Measurements from ENCODE around the gene RTN4RL2. TPM values are rescaled to one million over a fixed set of nuclear protein-coding genes. Genes with fewer than 3 reads are reported as not detected.

Gene RTN4RL2
- total and polyA plus RNA-seq, 9 of the 15 experiments (the other 6 are each of a cell fraction or from before 2014, with no cell fraction given): 0.06 to 1.9 (median 0.34) TPM; not detected in 4

DNA sequence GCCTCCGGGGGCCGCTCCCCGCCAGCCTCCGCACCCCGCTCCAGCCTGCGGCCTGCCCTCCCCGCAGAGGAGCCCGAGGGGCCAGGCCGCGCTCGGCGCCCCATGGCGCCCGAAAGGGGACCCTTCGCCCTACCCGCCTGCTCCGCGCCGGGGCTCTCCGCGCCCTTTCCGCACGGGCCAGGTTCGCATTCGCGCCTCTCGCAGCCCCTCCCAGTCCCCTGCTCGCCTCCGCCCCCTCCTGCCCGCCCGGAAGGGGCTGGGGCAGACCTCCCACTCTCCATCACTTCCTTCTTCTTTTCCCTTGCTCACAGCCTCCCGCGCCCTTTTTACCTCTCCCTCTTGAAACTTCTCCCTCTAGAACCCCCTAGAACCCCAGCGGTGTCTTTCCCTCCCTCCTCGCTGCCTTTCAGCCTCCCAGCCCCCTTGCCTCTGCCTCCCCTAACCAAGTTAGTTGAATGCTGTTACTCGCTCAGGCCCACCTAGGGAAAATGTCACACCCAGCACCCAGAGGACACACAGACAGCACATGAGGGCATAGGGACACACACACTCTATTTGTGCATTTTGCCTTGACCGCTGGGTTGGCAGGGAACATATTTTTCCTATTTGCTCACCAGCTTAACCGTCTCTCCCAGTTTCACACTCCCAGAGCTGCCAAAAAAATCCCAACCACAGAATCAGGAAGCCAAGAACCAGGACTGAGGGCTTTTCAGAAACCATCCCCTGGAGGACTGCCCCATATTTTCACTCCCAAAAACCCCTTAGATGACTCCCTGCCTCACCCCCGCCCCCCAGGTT is 33.2 kb upstream of the RTN4RL2 start, which contains the start of gene SLC43A3 (continued):
- TF ChIP-seq, protein P1, sequence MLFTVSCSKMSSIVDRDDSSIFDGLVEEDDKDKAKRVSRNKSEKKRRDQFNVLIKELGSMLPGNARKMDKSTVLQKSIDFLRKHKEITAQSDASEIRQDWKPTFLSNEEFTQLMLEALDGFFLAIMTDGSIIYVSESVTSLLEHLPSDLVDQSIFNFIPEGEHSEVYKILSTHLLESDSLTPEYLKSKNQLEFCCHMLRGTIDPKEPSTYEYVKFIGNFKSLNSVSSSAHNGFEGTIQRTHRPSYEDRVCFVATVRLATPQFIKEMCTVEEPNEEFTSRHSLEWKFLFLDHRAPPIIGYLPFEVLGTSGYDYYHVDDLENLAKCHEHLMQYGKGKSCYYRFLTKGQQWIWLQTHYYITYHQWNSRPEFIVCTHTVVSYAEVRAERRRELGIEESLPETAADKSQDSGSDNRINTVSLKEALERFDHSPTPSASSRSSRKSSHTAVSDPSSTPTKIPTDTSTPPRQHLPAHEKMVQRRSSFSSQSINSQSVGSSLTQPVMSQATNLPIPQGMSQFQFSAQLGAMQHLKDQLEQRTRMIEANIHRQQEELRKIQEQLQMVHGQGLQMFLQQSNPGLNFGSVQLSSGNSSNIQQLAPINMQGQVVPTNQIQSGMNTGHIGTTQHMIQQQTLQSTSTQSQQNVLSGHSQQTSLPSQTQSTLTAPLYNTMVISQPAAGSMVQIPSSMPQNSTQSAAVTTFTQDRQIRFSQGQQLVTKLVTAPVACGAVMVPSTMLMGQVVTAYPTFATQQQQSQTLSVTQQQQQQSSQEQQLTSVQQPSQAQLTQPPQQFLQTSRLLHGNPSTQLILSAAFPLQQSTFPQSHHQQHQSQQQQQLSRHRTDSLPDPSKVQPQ (CRISPR knock-in tag; IDR thresholded peaks at IDR 0.05; ENCODE audit: borderline replicate concordance): no peak
- TF ChIP-seq, protein P2, sequence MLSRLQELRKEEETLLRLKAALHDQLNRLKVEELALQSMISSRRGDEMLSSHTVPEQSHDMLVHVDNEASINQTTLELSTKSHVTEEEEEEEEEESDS (CRISPR knock-in tag; IDR thresholded peaks at IDR 0.05): no peak
- TF ChIP-seq, protein P3, sequence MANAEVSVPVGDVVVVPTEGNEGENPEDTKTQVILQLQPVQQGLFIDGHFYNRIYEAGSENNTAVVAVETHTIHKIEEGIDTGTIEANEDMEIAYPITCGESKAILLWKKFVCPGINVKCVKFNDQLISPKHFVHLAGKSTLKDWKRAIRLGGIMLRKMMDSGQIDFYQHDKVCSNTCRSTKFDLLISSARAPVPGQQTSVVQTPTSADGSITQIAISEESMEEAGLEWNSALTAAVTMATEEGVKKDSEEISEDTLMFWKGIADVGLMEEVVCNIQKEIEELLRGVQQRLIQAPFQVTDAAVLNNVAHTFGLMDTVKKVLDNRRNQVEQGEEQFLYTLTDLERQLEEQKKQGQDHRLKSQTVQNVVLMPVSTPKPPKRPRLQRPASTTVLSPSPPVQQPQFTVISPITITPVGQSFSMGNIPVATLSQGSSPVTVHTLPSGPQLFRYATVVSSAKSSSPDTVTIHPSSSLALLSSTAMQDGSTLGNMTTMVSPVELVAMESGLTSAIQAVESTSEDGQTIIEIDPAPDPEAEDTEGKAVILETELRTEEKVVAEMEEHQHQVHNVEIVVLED (CRISPR knock-in tag; IDR thresholded peaks at IDR 0.05): no peak
- TF ChIP-seq TGIF2 (CRISPR knock-in tag; IDR thresholded peaks at IDR 0.05) (no peak), SRSF3 (IDR thresholded peaks at IDR 0.05; ENCODE audit: insufficient read depth, low read length) (no peak), NCOA6 (IDR thresholded peaks at IDR 0.05) (no peak), GABPB1 (CRISPR knock-in tag; IDR thresholded peaks at IDR 0.05) (peak; percentile 50; the same call in 1 of the 2 replicates), CHCHD3 (CRISPR knock-in tag; IDR thresholded peaks at IDR 0.05) (no peak), PHF21A (IDR thresholded peaks at IDR 0.05; ENCODE audit: borderline replicate concordance, low read depth) (no peak), DMBX1 (CRISPR knock-in tag; IDR thresholded peaks at IDR 0.05; ENCODE audit: borderline replicate concordance) (no peak), DIDO1 (tag; IDR thresholded peaks at IDR 0.05; ENCODE audit: low read depth) (no peak), ZNF707 (CRISPR knock-in tag; conservative IDR thresholded peaks at IDR 0.05) (no peak), ZNF197 (CRISPR knock-in tag; IDR thresholded peaks at IDR 0.05; ENCODE audit: low read depth) (no peak), CREM (IDR thresholded peaks at IDR 0.05; ENCODE audit: low read depth) (peak; percentile 54; the same call in 1 of the 2 replicates), ESRRB (CRISPR knock-in tag; IDR thresholded peaks at IDR 0.05; ENCODE audit: borderline replicate concordance) (no peak), ETV1 (tag; conservative IDR thresholded peaks at IDR 0.05; ENCODE audit: low read depth) (peak; percentile 61; the same call in 1 of the 2 replicates), KLF10 (CRISPR knock-in tag; IDR thresholded peaks at IDR 0.05) (no peak)
- TF ChIP-seq, protein P4, sequence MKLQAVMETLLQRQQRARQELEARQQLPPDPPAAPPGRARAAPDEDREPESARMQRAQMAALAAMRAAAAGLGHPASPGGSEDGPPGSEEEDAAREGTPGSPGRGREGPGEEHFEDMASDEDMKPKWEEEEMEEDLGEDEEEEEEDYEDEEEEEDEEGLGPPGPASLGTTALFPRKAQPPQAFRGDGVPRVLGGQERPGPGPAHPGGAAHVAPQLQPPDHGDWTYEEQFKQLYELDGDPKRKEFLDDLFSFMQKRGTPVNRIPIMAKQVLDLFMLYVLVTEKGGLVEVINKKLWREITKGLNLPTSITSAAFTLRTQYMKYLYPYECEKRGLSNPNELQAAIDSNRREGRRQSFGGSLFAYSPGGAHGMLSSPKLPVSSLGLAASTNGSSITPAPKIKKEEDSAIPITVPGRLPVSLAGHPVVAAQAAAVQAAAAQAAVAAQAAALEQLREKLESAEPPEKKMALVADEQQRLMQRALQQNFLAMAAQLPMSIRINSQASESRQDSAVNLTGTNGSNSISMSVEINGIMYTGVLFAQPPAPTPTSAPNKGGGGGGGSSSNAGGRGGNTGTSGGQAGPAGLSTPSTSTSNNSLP (IDR thresholded peaks at IDR 0.05; ENCODE audit: borderline replicate concordance, low read depth, low read length): no peak
- TF ChIP-seq, protein P5, sequence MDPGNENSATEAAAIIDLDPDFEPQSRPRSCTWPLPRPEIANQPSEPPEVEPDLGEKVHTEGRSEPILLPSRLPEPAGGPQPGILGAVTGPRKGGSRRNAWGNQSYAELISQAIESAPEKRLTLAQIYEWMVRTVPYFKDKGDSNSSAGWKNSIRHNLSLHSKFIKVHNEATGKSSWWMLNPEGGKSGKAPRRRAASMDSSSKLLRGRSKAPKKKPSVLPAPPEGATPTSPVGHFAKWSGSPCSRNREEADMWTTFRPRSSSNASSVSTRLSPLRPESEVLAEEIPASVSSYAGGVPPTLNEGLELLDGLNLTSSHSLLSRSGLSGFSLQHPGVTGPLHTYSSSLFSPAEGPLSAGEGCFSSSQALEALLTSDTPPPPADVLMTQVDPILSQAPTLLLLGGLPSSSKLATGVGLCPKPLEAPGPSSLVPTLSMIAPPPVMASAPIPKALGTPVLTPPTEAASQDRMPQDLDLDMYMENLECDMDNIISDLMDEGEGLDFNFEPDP (CRISPR knock-in tag; IDR thresholded peaks at IDR 0.05): no peak
